SK-N-SH (cell line): ENCODE measurements around the gene CD99L2. TPM values are rescaled to one million over a fixed set of nuclear protein-coding genes. Genes with fewer than 3 reads are reported as not detected.

Experiments used
- CTCF ChIA-PET: fragments of 300-600, 350-600 bp; formaldehyde crosslinking; extraction: SDS; loops from one replicate; lab custom pipeline; 2021; lab: Yijun Ruan, JAX
- POLR2A ChIA-PET: fragments of 350-600 bp; sonication (Branson Sonifier 250); formaldehyde crosslinking; extraction: SDS; loops from one replicate; lab custom pipeline; 2020; ENCODE audit warnings: antibody characterized with exemption, inconsistent platforms; lab: Yijun Ruan, JAX
- DNase-seq: peaks from one replicate; pipeline ENCODE4 v3.0.0; 2012
- H2AFZ ChIP-seq: fragments of 200-600 bp; sonication (generic); 2 replicates; pipeline ENCODE4 v1.8.1; 2016; ENCODE audit warnings: antibody characterized with exemption, mild to moderate bottlenecking, low read depth
- H3F3A ChIP-seq: fragments of 200-600 bp; sonication (generic); replicated peaks from 2 replicates; pipeline ENCODE3; 2016; ENCODE audit warnings: antibody characterized with exemption, mild to moderate bottlenecking; ENCODE audit not compliant: insufficient read depth
- H3K27ac ChIP-seq, 2 experiments: fragments of 200-500 bp in 1 of 2; fragments of 200-600 bp in 1 of 2; sonication (Bioruptor generic) in 1 of 2; sonication (generic), shearing (Covaris generic) in 1 of 2; 2 replicates each; pipeline versions ENCODE4 v1.5.1 to v1.6.1; 2014 to 2016; ENCODE audit warnings: low read depth in 2 of 2, inconsistent platforms in 1 of 2, low read length in 1 of 2, mild to moderate bottlenecking in 1 of 2, mixed read lengths in 1 of 2
- H3K27me3 ChIP-seq: fragments of 200-600 bp; sonication (generic), shearing (Covaris generic); 2 replicates; pipeline ENCODE4 v1.6.1; 2016; ENCODE audit warnings: mixed run types; ENCODE audit not compliant: insufficient read depth
- H3K36me3 ChIP-seq, 2 experiments: fragments of 200-500 bp in 1 of 2; fragments of 200-600 bp in 1 of 2; sonication (Bioruptor generic) in 1 of 2; sonication (generic) in 1 of 2; replicated peaks in 1 of 2; 2 replicates each; pipeline versions ENCODE3 to v1.5.1; 2014 to 2016; ENCODE audit warnings: low read length in 1 of 2, mild to moderate bottlenecking in 1 of 2; ENCODE audit not compliant: insufficient read depth in 2 of 2, control insufficient read depth in 1 of 2
- H3K4me1 ChIP-seq, 2 experiments: fragments of 200-500 bp in 1 of 2; fragments of 200-600 bp in 1 of 2; sonication (Bioruptor generic) in 1 of 2; sonication (generic), shearing (Covaris generic) in 1 of 2; 2 replicates each; pipeline versions ENCODE4 v1.5.1 to v1.6.1; 2014 to 2016; ENCODE audit warnings: low read depth in 1 of 2, low read length in 1 of 2, mixed run types in 1 of 2; ENCODE audit not compliant: insufficient read depth in 2 of 2, control insufficient read depth in 1 of 2
- H3K4me2 ChIP-seq: fragments of 200-600 bp; sonication (generic), shearing (Covaris generic); 2 replicates; pipeline ENCODE4 v1.6.1; 2017; ENCODE audit warnings: mixed run types
- H3K4me3 ChIP-seq, 2 experiments: fragments of 200-500 bp in 1 of 2; fragments of 200-600 bp in 1 of 2; sonication (Bioruptor generic) in 1 of 2; sonication (generic), shearing (Covaris generic) in 1 of 2; 2 replicates each; pipeline versions ENCODE4 v1.5.1 to v1.8.1; 2014 to 2016; ENCODE audit warnings: low read depth in 2 of 2, inconsistent platforms in 1 of 2, low read length in 1 of 2, mild to moderate bottlenecking in 1 of 2, mixed read lengths in 1 of 2, moderate library complexity in 1 of 2
- H3K79me2 ChIP-seq: fragments of 200-600 bp; sonication (generic); 2 replicates; pipeline ENCODE4 v1.8.1; 2017; ENCODE audit warnings: mild to moderate bottlenecking; ENCODE audit not compliant: insufficient read depth
- H3K9ac ChIP-seq: fragments of 200-600 bp; sonication (generic); 2 replicates; pipeline ENCODE4 v1.6.1; 2017; ENCODE audit warnings: mixed run types
- H3K9me2 ChIP-seq: fragments of 200-600 bp; sonication (generic); 2 replicates; pipeline ENCODE4 v1.6.1; 2017; ENCODE audit warnings: mixed run types
- H3K9me3 ChIP-seq: fragments of 200-600 bp; sonication (generic); 2 replicates; pipeline ENCODE4 v1.6.1; 2017; ENCODE audit warnings: mixed run types, mild to moderate bottlenecking, moderate library complexity
- H4K20me1 ChIP-seq: fragments of 200-600 bp; sonication (generic); 2 replicates; pipeline ENCODE4 v1.6.1; 2017; ENCODE audit warnings: mild to moderate bottlenecking, mixed run types; ENCODE audit not compliant: insufficient read depth
- CHD2 ChIP-seq: fragments of 150-350 bp; IDR thresholded peaks from 2 replicates; pipeline ENCODE4 v1.6.1; 2018; ENCODE audit warnings: low read length; ENCODE audit not compliant: partially characterized antibody
- ELF1 ChIP-seq: IDR thresholded peaks from 2 replicates; pipeline ENCODE4 v1.4.0; 2012
- EZH2phosphoT487 ChIP-seq: fragments of 200-600 bp; sonication (generic); IDR thresholded peaks from 2 replicates; pipeline ENCODE4 v1.6.1; 2017; ENCODE audit warnings: low read depth, mixed run types, mild to moderate bottlenecking, antibody characterized with exemption, moderate library complexity, borderline replicate concordance
- FOXM1 ChIP-seq: IDR thresholded peaks from 2 replicates; pipeline ENCODE4 v1.4.0; 2012; ENCODE audit warnings: low read depth, mild to moderate bottlenecking
- GABPA ChIP-seq: IDR thresholded peaks from 2 replicates; pipeline ENCODE4 v1.4.0; 2012; ENCODE audit warnings: low read depth, mild to moderate bottlenecking
- RAD21 ChIP-seq: IDR thresholded peaks from 2 replicates; pipeline ENCODE4 v1.6.1; 2012; ENCODE audit warnings: mild to moderate bottlenecking, low read length
- RCOR1 ChIP-seq: fragments of 150-350 bp; IDR thresholded peaks from 2 replicates; pipeline ENCODE4 v1.6.1; 2017; ENCODE audit warnings: antibody characterized with exemption, low read length
- RXRA ChIP-seq: IDR thresholded peaks from 2 replicates; pipeline ENCODE4 v1.4.0; 2012; ENCODE audit warnings: low read depth, mild to moderate bottlenecking, borderline replicate concordance
- SIN3A ChIP-seq: IDR thresholded peaks from 2 replicates; pipeline ENCODE4 v1.6.1; 2012; ENCODE audit warnings: low read depth, mild to moderate bottlenecking, low read length, moderate library complexity, borderline replicate concordance
- TAF1 ChIP-seq: IDR thresholded peaks from 2 replicates; pipeline ENCODE4 v1.6.1; 2012; ENCODE audit warnings: low read depth, mild to moderate bottlenecking, low read length, moderate library complexity, borderline replicate concordance
- TCF12 ChIP-seq: IDR thresholded peaks from 2 replicates; pipeline ENCODE4 v1.4.0; 2012
- YY1 ChIP-seq: IDR thresholded peaks from 2 replicates; pipeline ENCODE4 v1.4.0; 2012; ENCODE audit warnings: low read depth, mild to moderate bottlenecking
- WGBS: methylation state at CpG from one replicate; pipeline ENCODE4 v1.1.6; 2017; ENCODE audit warnings: low lambda C conversion rate; 5-methylcytosine and 5-hydroxymethylcytosine counted together
- polyA plus RNA-seq, 3 experiments: library from polyadenylated mRNA; depleted of rRNA; stranded (reverse); fragments of >200 nt; gene quantifications; 2 replicates each; pipeline ENCODE4 v1.2.3, GENCODE V29; 2012
- TF ChIP-seq, protein P1 (sequence below): IDR thresholded peaks from 2 replicates; pipeline ENCODE4 v1.4.0; 2012; ENCODE audit warnings: low read depth, borderline replicate concordance
- TF ChIP-seq, protein P2 (sequence below): fragments of 150-350 bp; IDR thresholded peaks from 2 replicates; pipeline ENCODE4 v1.6.1; 2016; ENCODE audit warnings: mild to moderate bottlenecking, low read depth, low read length
- TF ChIP-seq, protein P3 (sequence below): IDR thresholded peaks from 2 replicates; pipeline ENCODE4 v1.4.0; 2012; ENCODE audit warnings: low read depth
- TF ChIP-seq, protein P4 (sequence below): fragments of 150-350 bp; IDR thresholded peaks from 2 replicates; pipeline ENCODE4 v1.6.1; 2017; ENCODE audit warnings: antibody characterized with exemption, low read length, low read depth, borderline replicate concordance
- TF ChIP-seq, protein P5 (sequence below): IDR thresholded peaks from 2 replicates; pipeline ENCODE4 v1.6.1; 2012; ENCODE audit warnings: mild to moderate bottlenecking, low read depth, low read length, moderate library complexity
- TF ChIP-seq, protein P6 (sequence below): fragments of 200-600 bp; sonication (generic); IDR thresholded peaks from 2 replicates; pipeline ENCODE4 v1.6.1; 2017; ENCODE audit warnings: antibody characterized with exemption, mild to moderate bottlenecking, moderate library complexity
- TF ChIP-seq, protein P7 (sequence below): IDR thresholded peaks from 2 replicates; pipeline ENCODE4; 2012

Gene CD99L2
- polyA plus RNA-seq, 1 of the 3 experiments (the other 2 are of a cell fraction), result 57.7 TPM

DNA sequence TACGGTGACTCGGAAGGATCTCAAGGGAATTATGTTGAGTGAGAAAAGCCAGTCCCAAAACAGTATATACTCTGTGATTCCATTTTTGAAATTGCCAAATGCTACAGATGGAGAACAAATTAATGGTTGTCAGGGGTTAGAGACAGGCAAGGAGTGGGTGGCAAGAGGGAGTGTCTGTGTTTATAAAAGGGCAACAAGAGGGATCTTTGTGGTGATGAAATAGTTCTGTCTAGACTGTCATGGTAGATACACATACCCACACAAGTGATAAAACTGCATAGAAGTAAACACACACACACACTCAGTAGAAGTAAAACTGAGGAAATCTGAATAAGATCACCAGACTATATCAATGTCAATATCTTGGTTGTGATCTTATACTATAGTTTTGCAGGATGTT is 92.7 kb downstream of the CD99L2 start:
- no peaks in the 10 kb centered on the region for H3K9me2 ChIP-seq
- no peak overlapping the region for H3K4me3 ChIP-seq
- H3K4me1 ChIP-seq, result no peaks in the 10 kb centered on the region
- no peak for DNase-seq
- no peaks in the 10 kb centered on the region for H3K27me3 ChIP-seq
- H3K9me3 ChIP-seq, result no peaks in the 10 kb centered on the region
- H2AFZ ChIP-seq, result no peak overlapping the region
- H3K79me2 ChIP-seq, result no peaks in the 10 kb centered on the region
- 49% methylated on average over 2 of the region's 2 CpGs for WGBS
- no peak overlapping the region for H3K4me2 ChIP-seq
- no peak overlapping the region for H3K27ac ChIP-seq
- ChIA-PET CTCF (no interaction called here), POLR2A (no interaction called here)
- H4K20me1 ChIP-seq, result no peaks in the 10 kb centered on the region
- H3K36me3 ChIP-seq, result no peaks in the 10 kb centered on the region
- H3K9ac ChIP-seq, result no peak overlapping the region
- no peaks in the 10 kb centered on the region for H3F3A ChIP-seq
- TF ChIP-seq SIN3A (no peak), RXRA (no peak), TAF1 (no peak), YY1 (no peak), CHD2 (no peak), RCOR1 (no peak), TCF12 (no peak), EZH2phosphoT487 (no peak), GABPA (no peak), FOXM1 (no peak), RAD21 (no peak), ELF1 (no peak)
- TF ChIP-seq, protein P1, sequence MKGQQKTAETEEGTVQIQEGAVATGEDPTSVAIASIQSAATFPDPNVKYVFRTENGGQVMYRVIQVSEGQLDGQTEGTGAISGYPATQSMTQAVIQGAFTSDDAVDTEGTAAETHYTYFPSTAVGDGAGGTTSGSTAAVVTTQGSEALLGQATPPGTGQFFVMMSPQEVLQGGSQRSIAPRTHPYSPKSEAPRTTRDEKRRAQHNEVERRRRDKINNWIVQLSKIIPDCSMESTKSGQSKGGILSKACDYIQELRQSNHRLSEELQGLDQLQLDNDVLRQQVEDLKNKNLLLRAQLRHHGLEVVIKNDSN, result no peak
- TF ChIP-seq, protein P2, sequence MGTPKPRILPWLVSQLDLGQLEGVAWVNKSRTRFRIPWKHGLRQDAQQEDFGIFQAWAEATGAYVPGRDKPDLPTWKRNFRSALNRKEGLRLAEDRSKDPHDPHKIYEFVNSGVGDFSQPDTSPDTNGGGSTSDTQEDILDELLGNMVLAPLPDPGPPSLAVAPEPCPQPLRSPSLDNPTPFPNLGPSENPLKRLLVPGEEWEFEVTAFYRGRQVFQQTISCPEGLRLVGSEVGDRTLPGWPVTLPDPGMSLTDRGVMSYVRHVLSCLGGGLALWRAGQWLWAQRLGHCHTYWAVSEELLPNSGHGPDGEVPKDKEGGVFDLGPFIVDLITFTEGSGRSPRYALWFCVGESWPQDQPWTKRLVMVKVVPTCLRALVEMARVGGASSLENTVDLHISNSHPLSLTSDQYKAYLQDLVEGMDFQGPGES, result no peak
- TF ChIP-seq, protein P3, sequence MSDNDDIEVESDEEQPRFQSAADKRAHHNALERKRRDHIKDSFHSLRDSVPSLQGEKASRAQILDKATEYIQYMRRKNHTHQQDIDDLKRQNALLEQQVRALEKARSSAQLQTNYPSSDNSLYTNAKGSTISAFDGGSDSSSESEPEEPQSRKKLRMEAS, result no peak
- TF ChIP-seq, protein P4, sequence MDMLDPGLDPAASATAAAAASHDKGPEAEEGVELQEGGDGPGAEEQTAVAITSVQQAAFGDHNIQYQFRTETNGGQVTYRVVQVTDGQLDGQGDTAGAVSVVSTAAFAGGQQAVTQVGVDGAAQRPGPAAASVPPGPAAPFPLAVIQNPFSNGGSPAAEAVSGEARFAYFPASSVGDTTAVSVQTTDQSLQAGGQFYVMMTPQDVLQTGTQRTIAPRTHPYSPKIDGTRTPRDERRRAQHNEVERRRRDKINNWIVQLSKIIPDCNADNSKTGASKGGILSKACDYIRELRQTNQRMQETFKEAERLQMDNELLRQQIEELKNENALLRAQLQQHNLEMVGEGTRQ, result no peak
- TF ChIP-seq, protein P5, sequence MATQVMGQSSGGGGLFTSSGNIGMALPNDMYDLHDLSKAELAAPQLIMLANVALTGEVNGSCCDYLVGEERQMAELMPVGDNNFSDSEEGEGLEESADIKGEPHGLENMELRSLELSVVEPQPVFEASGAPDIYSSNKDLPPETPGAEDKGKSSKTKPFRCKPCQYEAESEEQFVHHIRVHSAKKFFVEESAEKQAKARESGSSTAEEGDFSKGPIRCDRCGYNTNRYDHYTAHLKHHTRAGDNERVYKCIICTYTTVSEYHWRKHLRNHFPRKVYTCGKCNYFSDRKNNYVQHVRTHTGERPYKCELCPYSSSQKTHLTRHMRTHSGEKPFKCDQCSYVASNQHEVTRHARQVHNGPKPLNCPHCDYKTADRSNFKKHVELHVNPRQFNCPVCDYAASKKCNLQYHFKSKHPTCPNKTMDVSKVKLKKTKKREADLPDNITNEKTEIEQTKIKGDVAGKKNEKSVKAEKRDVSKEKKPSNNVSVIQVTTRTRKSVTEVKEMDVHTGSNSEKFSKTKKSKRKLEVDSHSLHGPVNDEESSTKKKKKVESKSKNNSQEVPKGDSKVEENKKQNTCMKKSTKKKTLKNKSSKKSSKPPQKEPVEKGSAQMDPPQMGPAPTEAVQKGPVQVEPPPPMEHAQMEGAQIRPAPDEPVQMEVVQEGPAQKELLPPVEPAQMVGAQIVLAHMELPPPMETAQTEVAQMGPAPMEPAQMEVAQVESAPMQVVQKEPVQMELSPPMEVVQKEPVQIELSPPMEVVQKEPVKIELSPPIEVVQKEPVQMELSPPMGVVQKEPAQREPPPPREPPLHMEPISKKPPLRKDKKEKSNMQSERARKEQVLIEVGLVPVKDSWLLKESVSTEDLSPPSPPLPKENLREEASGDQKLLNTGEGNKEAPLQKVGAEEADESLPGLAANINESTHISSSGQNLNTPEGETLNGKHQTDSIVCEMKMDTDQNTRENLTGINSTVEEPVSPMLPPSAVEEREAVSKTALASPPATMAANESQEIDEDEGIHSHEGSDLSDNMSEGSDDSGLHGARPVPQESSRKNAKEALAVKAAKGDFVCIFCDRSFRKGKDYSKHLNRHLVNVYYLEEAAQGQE, result no peak
- TF ChIP-seq, protein P6, sequence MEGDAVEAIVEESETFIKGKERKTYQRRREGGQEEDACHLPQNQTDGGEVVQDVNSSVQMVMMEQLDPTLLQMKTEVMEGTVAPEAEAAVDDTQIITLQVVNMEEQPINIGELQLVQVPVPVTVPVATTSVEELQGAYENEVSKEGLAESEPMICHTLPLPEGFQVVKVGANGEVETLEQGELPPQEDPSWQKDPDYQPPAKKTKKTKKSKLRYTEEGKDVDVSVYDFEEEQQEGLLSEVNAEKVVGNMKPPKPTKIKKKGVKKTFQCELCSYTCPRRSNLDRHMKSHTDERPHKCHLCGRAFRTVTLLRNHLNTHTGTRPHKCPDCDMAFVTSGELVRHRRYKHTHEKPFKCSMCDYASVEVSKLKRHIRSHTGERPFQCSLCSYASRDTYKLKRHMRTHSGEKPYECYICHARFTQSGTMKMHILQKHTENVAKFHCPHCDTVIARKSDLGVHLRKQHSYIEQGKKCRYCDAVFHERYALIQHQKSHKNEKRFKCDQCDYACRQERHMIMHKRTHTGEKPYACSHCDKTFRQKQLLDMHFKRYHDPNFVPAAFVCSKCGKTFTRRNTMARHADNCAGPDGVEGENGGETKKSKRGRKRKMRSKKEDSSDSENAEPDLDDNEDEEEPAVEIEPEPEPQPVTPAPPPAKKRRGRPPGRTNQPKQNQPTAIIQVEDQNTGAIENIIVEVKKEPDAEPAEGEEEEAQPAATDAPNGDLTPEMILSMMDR, result no peak
- TF ChIP-seq, protein P7, sequence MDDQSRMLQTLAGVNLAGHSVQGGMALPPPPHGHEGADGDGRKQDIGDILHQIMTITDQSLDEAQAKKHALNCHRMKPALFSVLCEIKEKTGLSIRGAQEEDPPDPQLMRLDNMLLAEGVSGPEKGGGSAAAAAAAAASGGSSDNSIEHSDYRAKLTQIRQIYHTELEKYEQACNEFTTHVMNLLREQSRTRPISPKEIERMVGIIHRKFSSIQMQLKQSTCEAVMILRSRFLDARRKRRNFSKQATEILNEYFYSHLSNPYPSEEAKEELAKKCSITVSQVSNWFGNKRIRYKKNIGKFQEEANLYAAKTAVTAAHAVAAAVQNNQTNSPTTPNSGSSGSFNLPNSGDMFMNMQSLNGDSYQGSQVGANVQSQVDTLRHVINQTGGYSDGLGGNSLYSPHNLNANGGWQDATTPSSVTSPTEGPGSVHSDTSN, result no peak
